Thyroid gland (tissue), 4 donors: ENCODE data around the gene DLGAP1. TPM values are rescaled to one million over a fixed set of nuclear protein-coding genes. Genes with fewer than 3 reads are reported as not detected.

Source experiments
- DNase-seq, 2 donors: peaks; one replicate each; pipeline ENCODE4 v3.0.0-alpha.2; 2019
- H3K27ac ChIP-seq, 3 donors: fragments of 200-600 bp; sonication (generic); 1 replicate in 2 of 3; 2 replicates in 1 of 3; pipeline ENCODE4 v1.5.1; 2016 to 2019; ENCODE audit warnings: mild to moderate bottlenecking in 1 of 3, moderate library complexity in 1 of 3
- H3K27me3 ChIP-seq: fragments of 200-600 bp; sonication (generic); one replicate; pipeline ENCODE4 v1.5.1; 2019
- H3K36me3 ChIP-seq, 2 donors: fragments of 200-600 bp; sonication (generic); one replicate each; pipeline ENCODE4 v1.5.1; 2016 to 2019
- H3K4me1 ChIP-seq, 2 donors: fragments of 200-600 bp; sonication (generic); one replicate each; pipeline ENCODE4 v1.5.1; 2017 to 2019
- H3K4me3 ChIP-seq, 3 donors: fragments of 200-600 bp; sonication (generic); replicated peaks in 1 of 3; 1 replicate in 2 of 3; 2 replicates in 1 of 3; pipeline ENCODE4 v1.5.1; 2016; ENCODE audit warnings: mild to moderate bottlenecking in 1 of 3
- H3K9me3 ChIP-seq: fragments of 200-600 bp; sonication (generic); one replicate; pipeline ENCODE4 v1.5.1; 2017
- CTCF ChIP-seq, 6 experiments: fragments of 200-600 bp in 3 of 6; fragments of 450-650 bp in 3 of 6; sonication (generic) in 3 of 6; IDR thresholded peaks; one replicate each; pipeline ENCODE4 v1.5.1; 2016 to 2019; ENCODE audit warnings: antibody characterized with exemption in 6 of 6, mild to moderate bottlenecking in 2 of 6, inconsistent platforms in 1 of 6, moderate library complexity in 1 of 6
- POLR2A ChIP-seq, 2 donors: fragments of 450-650 bp; IDR thresholded peaks; one replicate each; pipeline ENCODE4 v1.6.1; 2017; ENCODE audit warnings: antibody characterized with exemption in 2 of 2, mild to moderate bottlenecking in 2 of 2, moderate library complexity in 1 of 2
- WGBS, 2 donors: methylation state at CpG; one replicate each; pipeline ENCODE4 v1.1.5; 2017; 5-methylcytosine and 5-hydroxymethylcytosine counted together
- intact Hi-C: fragments of 100-400 bp; cut with DNase I; formaldehyde crosslinking; loops from one replicate; pipeline ENCODE4 v1.15.1; 2023
- total RNA-seq, 4 donors: library from RNA; depleted of rRNA; stranded (reverse); fragments of >200 nt; gene quantifications; one replicate each; pipeline ENCODE4 v1.2.3, GENCODE V29; 2016

The DLGAP1 gene
- total RNA-seq, 4 donors from 2014 or later: 0.25 to 2.7 (median 0.77) TPM

- no peaks in the 10 kb centered on the region for H3K27me3 ChIP-seq
- intact Hi-C loops: no loop called here
- TF ChIP-seq POLR2A (IDR thresholded peaks at IDR 0.05) (no peak), CTCF (IDR thresholded peaks at IDR 0.05) (no peak)
- DNase-seq: no peak
- H3K4me3 ChIP-seq: no peak overlapping the region
- 92 to 95% methylated on average over 3 of the region's 3 CpGs for WGBS, 2 donors
- no peak overlapping the region for H3K27ac ChIP-seq
- H3K9me3 ChIP-seq: no peaks in the 10 kb centered on the region
- H3K36me3 ChIP-seq: no peaks in the 10 kb centered on the region
- H3K4me1 ChIP-seq: peaks cover 0 to 12% of the 10 kb centered on the region in 2 donors
These were observed 838.4 kb downstream of the DLGAP1 start for GRCh38 chr18:3616744-3617143.

- H3K9me3 ChIP-seq: no peaks in the 10 kb centered on the region
- H3K4me3 ChIP-seq: no peak overlapping the region
- H3K36me3 ChIP-seq: no peaks in the 10 kb centered on the region
- H3K27me3 ChIP-seq: no peaks in the 10 kb centered on the region
- intact Hi-C loops: no loop called here
- 92 to 95% methylated on average over 6 of the region's 6 CpGs for WGBS, 2 donors
- H3K4me1 ChIP-seq: peaks cover 0 to 6% of the 10 kb centered on the region in 2 donors
- H3K27ac ChIP-seq: no peak overlapping the region
- no peak for DNase-seq
- TF ChIP-seq CTCF (IDR thresholded peaks at IDR 0.05) (no peak), POLR2A (IDR thresholded peaks at IDR 0.05) (no peak)
These were observed 839.0 kb downstream of the DLGAP1 start for GRCh38 chr18:3616142-3616541.

GRCh38 chr18:3615374-3615985 is 839.6 kb downstream of the DLGAP1 start:
- no peak overlapping the region for H3K27ac ChIP-seq
- no peaks in the 10 kb centered on the region for H3K4me1 ChIP-seq

GRCh38 chr18:3612315-3612714 is 842.8 kb downstream of the DLGAP1 start:
- TF ChIP-seq POLR2A (IDR thresholded peaks at IDR 0.05): no peak
- no peak for TF ChIP-seq CTCF (IDR thresholded peaks at IDR 0.05)
- Histone ChIP-seq H3K27me3 (no peaks in the 10 kb centered on the region), H3K4me1 (no peaks in the 10 kb centered on the region), H3K36me3 (no peaks in the 10 kb centered on the region), H3K27ac (no peak overlapping the region), H3K4me3 (no peak overlapping the region), H3K9me3 (no peaks in the 10 kb centered on the region)
- WGBS, 2 donors: 76 to 81% methylated on average over 5 of the region's 5 CpGs
- intact Hi-C loops: no loop called here
- DNase-seq: no peak

More at GRCh38 chr18:3615374-3615985, 839.6 kb downstream of the DLGAP1 start:
- H3K36me3 ChIP-seq: no peaks in the 10 kb centered on the region
- no peaks in the 10 kb centered on the region for H3K9me3 ChIP-seq
- no peak overlapping the region for H3K4me3 ChIP-seq
- TF ChIP-seq CTCF (IDR thresholded peaks at IDR 0.05) (no peak), POLR2A (IDR thresholded peaks at IDR 0.05) (no peak)
- H3K27me3 ChIP-seq: no peaks in the 10 kb centered on the region
- intact Hi-C loops: no loop called here
- DNase-seq: no peak
- 52 to 59% methylated on average over 4 of the region's 4 CpGs for WGBS, 2 donors

- DNase-seq: no peak
- WGBS, 2 donors: 55% methylated on average over 15 of the region's 15 CpGs
- no peak overlapping the region for H3K4me3 ChIP-seq
- H3K36me3 ChIP-seq: no peaks in the 10 kb centered on the region
- no peak overlapping the region for H3K27ac ChIP-seq
- H3K27me3 ChIP-seq: no peaks in the 10 kb centered on the region
- peaks cover 0 to 3% of the 10 kb centered on the region in 2 donors for H3K4me1 ChIP-seq
- H3K9me3 ChIP-seq: no peaks in the 10 kb centered on the region
- intact Hi-C loops: no loop called here
- TF ChIP-seq POLR2A (IDR thresholded peaks at IDR 0.05) (no peak), CTCF (IDR thresholded peaks at IDR 0.05) (no peak)
These were observed 843.6 kb downstream of the DLGAP1 start for GRCh38 chr18:3611313-3612090.
